ENCODE results near the gene GPI. TPM values are rescaled to one million over a fixed set of nuclear protein-coding genes. Genes with fewer than 3 reads are reported as not detected.

Gene GPI
- total and polyA plus RNA-seq, 9 of the 15 experiments (the other 6 are each of a cell fraction or from before 2014, with no cell fraction given): 88.3 to 358 (median 122) TPM

- TF ChIP-seq RBFOX2 (IDR thresholded peaks at IDR 0.05; ENCODE audit: low read depth, low read length): peak; percentile 78
- TF ChIP-seq ZNF589 (CRISPR knock-in tag; IDR thresholded peaks at IDR 0.05; ENCODE audit: low read depth): no peak
- no peak for TF ChIP-seq ZNF668 (CRISPR knock-in tag; IDR thresholded peaks at IDR 0.05)
- TF ChIP-seq BDP1 (IDR thresholded peaks at IDR 0.05; ENCODE audit: insufficient read depth, insufficient read length): no peak
- no peak for TF ChIP-seq ZNF384 (IDR thresholded peaks at IDR 0.05; ENCODE audit: low read depth, low read length)
- TF ChIP-seq CHD2 (IDR thresholded peaks at IDR 0.05; ENCODE audit: low read depth, low read length): no peak
- no peak for TF ChIP-seq NFATC3 (IDR thresholded peaks at IDR 0.05)
- TF ChIP-seq HMGXB4 (CRISPR knock-in tag; IDR thresholded peaks at IDR 0.05): no peak
- no peak for TF ChIP-seq ZNF212 (CRISPR knock-in tag; IDR thresholded peaks at IDR 0.05)
- no peak for TF ChIP-seq PCBP2 (IDR thresholded peaks at IDR 0.05; ENCODE audit: low read depth, low read length, poor library complexity, severe bottlenecking)
- no peak for TF ChIP-seq SMARCB1 (IDR thresholded peaks at IDR 0.05; ENCODE audit: insufficient read length, low read depth)
- TF ChIP-seq HOXB6 (CRISPR knock-in tag; IDR thresholded peaks at IDR 0.05; ENCODE audit: borderline replicate concordance): no peak
- no peak for TF ChIP-seq TAF9B (IDR thresholded peaks at IDR 0.05; ENCODE audit: partially characterized antibody)
- no peak for TF ChIP-seq CEBPG (CRISPR knock-in tag; IDR thresholded peaks at IDR 0.05)
- TF ChIP-seq CEBPG (tag; conservative IDR thresholded peaks at IDR 0.05 in 1 of 2, IDR thresholded peaks at IDR 0.05 in 1 of 2): no peak
- no peak for TF ChIP-seq U2AF1 (optimal IDR thresholded peaks at IDR 0.05; ENCODE audit: low read depth, low read length)
- TF ChIP-seq ZBTB40 (IDR thresholded peaks at IDR 0.05): 0 out of 2 replicates have a peak, but pooled peaks have one; percentile 18
- no peak for TF ChIP-seq ZBTB40 (CRISPR knock-in tag; IDR thresholded peaks at IDR 0.05)
Observed at GRCh38 chr19:34365463-34366401, 736 bp downstream of the GPI start (continued).

All from K562 (cell line).